GM10266 (cell line): ENCODE results near the gene FAM107B.

ENCODE experiments used
- DNase-seq: peaks from one replicate; pipeline ENCODE4 v3.0.0; 2012; ENCODE audit errors: extremely low spot score
- CTCF ChIP-seq: IDR thresholded peaks from 2 replicates; pipeline ENCODE4 v1.5.1; 2012; ENCODE audit warnings: mild to moderate bottlenecking, low read depth; ENCODE audit not compliant: control insufficient read depth, insufficient read depth; ENCODE audit errors: missing control alignments

The FAM107B gene

GRCh38 chr10:14481014-14481413, 293.7 kb downstream of the FAM107B start:
- no peak for DNase-seq
- no peak for TF ChIP-seq CTCF

- DNase-seq, result peak; percentile 41
- TF ChIP-seq CTCF, result peak; percentile 31
These were observed 296.1 kb downstream of the FAM107B start for GRCh38 chr10:14478604-14479003.

GRCh38 chr10:14478201-14478600, 296.5 kb downstream of the FAM107B start:
- no peak for TF ChIP-seq CTCF
- DNase-seq, result no peak

GRCh38 chr10:14477408-14477710, 297.3 kb downstream of the FAM107B start:
- no peak for TF ChIP-seq CTCF
- DNase-seq, result no peak

- no peak for TF ChIP-seq CTCF
- no peak for DNase-seq
These were observed 297.9 kb downstream of the FAM107B start for GRCh38 chr10:14476641-14477407.

- DNase-seq, result no peak
- no peak for TF ChIP-seq CTCF
These were observed 298.7 kb downstream of the FAM107B start for GRCh38 chr10:14476006-14476405.

GRCh38 chr10:14474656-14475055, 300.0 kb downstream of the FAM107B start:
- no peak for DNase-seq
- no peak for TF ChIP-seq CTCF
